Breast epithelium (tissue), 4 donors: ENCODE results near the gene FHL1. TPM values are rescaled to one million over a fixed set of nuclear protein-coding genes. Genes with fewer than 3 reads are reported as not detected.

Experiments used
- DNase-seq, 2 donors: peaks; one replicate each; pipeline ENCODE4 v3.0.0-alpha.2; 2019; ENCODE audit warnings: low spot score in 2 of 2
- H3K27ac ChIP-seq, 2 donors: fragments of 200-600 bp; sonication (generic) in 1 of 2; one replicate each; pipeline ENCODE4 v1.5.1; 2016 to 2019; ENCODE audit warnings: mild to moderate bottlenecking in 1 of 2
- H3K27me3 ChIP-seq, 2 donors: fragments of 200-600 bp; sonication (generic) in 1 of 2; one replicate each; pipeline versions ENCODE4 v1.5.1 to v1.6.0; 2017 to 2019; ENCODE audit warnings: control low read depth in 1 of 2, mild to moderate bottlenecking in 1 of 2
- H3K36me3 ChIP-seq: fragments of 200-600 bp; one replicate; pipeline ENCODE4 v1.5.1; 2019
- H3K4me1 ChIP-seq, 2 donors: fragments of 200-600 bp; sonication (generic); one replicate each; pipeline ENCODE4 v1.5.1; 2016 to 2019; ENCODE audit warnings: control low read depth in 1 of 2
- H3K4me3 ChIP-seq, 3 donors: fragments of 200-600 bp; sonication (generic); 1 replicate in 2 of 3; 2 replicates in 1 of 3; pipeline ENCODE4 v1.5.1; 2016 to 2019; ENCODE audit warnings: mild to moderate bottlenecking in 3 of 3, moderate library complexity in 2 of 3
- H3K9me3 ChIP-seq, 2 donors: fragments of 200-600 bp; sonication (generic) in 1 of 2; one replicate each; pipeline ENCODE4 v1.5.1; 2016 to 2019; ENCODE audit warnings: control low read depth in 1 of 2
- POLR2A ChIP-seq: fragments of 450-650 bp; IDR thresholded peaks from one replicate; pipeline ENCODE4 v1.6.1; 2016; ENCODE audit warnings: antibody characterized with exemption, mild to moderate bottlenecking, moderate library complexity
- POLR2AphosphoS5 ChIP-seq, 3 donors: sonication (generic); formaldehyde crosslinking; IDR thresholded peaks; one replicate each; pipeline ENCODE4 v1.6.1; 2017; ENCODE audit warnings: antibody characterized with exemption in 3 of 3
- intact Hi-C: fragments of 100-400 bp; cut with DNase I; formaldehyde crosslinking; loops from one replicate; pipeline ENCODE4 v1.15.1; 2023; ENCODE audit warnings: low total_unique reads
- total RNA-seq, 3 donors: library from RNA; depleted of rRNA; stranded (reverse); fragments of >200 nt; gene quantifications; one replicate each; pipeline ENCODE4 v1.1.0, GENCODE V29; 2016
- TF ChIP-seq, protein P1 (sequence below), 3 donors: fragments of 450-650 bp; IDR thresholded peaks; one replicate each; pipeline ENCODE4 v1.5.1; 2016 to 2017; ENCODE audit warnings: antibody characterized with exemption in 3 of 3, mild to moderate bottlenecking in 3 of 3, moderate library complexity in 3 of 3

FHL1 gene
- total RNA-seq, 3 donors from 2014 or later = 299 to 1,250 (median 654) TPM

DNA sequence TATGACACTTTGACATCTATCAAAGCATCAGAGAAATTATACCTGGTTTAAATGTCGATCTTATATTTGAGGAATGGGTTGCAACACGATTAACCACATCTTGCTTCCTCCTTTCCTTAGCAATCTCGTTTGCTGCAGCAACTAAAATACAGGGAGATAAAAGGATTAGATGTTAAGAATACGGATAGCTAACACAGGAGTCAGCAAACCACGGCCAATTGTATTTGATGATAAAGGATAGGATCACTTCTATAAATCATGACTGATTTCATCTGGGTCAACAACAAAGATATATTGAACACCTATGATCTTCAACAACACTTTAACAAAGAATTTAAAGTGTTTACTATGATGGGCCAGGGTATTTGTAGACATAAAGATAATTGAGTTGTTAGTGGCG is 98.9 kb downstream of the FHL1 start:
- DNase-seq = no peak
- Histone ChIP-seq H3K27ac (no peak overlapping the region), H3K4me3 (no peak overlapping the region), H3K4me1 (no peaks in the 10 kb centered on the region), H3K36me3 (no peaks in the 10 kb centered on the region), H3K27me3 (peaks cover 0 to 29% of the 10 kb centered on the region in 2 donors), H3K9me3 (no peaks in the 10 kb centered on the region)
- TF ChIP-seq, protein P1, sequence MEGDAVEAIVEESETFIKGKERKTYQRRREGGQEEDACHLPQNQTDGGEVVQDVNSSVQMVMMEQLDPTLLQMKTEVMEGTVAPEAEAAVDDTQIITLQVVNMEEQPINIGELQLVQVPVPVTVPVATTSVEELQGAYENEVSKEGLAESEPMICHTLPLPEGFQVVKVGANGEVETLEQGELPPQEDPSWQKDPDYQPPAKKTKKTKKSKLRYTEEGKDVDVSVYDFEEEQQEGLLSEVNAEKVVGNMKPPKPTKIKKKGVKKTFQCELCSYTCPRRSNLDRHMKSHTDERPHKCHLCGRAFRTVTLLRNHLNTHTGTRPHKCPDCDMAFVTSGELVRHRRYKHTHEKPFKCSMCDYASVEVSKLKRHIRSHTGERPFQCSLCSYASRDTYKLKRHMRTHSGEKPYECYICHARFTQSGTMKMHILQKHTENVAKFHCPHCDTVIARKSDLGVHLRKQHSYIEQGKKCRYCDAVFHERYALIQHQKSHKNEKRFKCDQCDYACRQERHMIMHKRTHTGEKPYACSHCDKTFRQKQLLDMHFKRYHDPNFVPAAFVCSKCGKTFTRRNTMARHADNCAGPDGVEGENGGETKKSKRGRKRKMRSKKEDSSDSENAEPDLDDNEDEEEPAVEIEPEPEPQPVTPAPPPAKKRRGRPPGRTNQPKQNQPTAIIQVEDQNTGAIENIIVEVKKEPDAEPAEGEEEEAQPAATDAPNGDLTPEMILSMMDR (IDR thresholded peaks at IDR 0.05) = no peak
- TF ChIP-seq POLR2AphosphoS5 (IDR thresholded peaks at IDR 0.05) (no peak), POLR2A (no peak)
- intact Hi-C loops = no loop called here

DNA sequence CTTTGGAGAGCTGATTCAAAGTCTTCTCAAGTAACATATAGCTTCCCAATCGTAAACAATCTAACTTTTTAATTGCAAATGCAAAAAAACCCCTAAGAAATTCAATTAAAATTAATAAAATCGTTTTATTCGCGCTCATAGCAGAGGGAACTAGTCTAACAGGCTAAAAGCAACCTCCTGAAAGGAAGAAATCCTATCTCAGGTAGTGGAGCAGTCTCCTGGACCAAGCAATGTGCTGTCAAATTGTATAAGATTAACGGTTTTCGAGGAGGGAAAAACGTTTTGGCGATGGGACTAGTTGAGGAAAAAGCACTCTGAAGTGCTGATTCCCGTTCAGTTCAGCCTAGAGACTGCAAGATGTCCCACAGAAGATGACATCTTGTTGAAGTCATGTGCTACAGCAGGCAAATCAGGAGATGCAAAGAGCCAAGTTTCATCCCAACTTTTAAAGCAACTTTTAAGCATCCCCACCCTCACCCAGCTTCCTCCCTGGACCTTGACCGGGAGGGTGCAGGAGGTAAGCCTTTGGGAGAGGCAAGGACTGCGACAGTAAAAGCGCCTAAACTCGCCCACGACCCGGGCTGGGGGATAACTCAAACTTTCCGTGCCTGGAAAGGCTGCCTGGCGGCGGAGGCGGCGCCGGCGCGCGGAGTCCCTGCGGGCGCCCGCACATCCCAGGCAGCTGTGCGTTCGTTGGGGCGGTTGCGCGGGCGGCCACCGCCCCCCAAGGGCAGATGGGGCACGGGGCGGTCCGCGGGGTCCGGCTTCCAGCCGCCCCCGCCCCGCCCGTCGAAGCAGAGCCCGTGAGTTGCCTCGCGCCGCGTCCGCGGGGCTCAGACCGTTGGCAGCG is 103.1 kb downstream of the FHL1 start:
- DNase-seq = no peak
- Histone ChIP-seq H3K9me3 (no peaks in the 10 kb centered on the region), H3K27ac (peak overlapping the region; percentile 64 to 79), H3K27me3 (peaks cover 0 to 54% of the 10 kb centered on the region in 2 donors), H3K4me3 (peak overlapping the region; percentile 67 to 76 (median 72)), H3K4me1 (no peaks in the 10 kb centered on the region), H3K36me3 (no peaks in the 10 kb centered on the region)
- intact Hi-C loops = no loop called here
- no peak for TF ChIP-seq POLR2A
- no peak for TF ChIP-seq POLR2AphosphoS5 (IDR thresholded peaks at IDR 0.05)
- TF ChIP-seq, protein P1 (IDR thresholded peaks at IDR 0.05) = no peak

DNA sequence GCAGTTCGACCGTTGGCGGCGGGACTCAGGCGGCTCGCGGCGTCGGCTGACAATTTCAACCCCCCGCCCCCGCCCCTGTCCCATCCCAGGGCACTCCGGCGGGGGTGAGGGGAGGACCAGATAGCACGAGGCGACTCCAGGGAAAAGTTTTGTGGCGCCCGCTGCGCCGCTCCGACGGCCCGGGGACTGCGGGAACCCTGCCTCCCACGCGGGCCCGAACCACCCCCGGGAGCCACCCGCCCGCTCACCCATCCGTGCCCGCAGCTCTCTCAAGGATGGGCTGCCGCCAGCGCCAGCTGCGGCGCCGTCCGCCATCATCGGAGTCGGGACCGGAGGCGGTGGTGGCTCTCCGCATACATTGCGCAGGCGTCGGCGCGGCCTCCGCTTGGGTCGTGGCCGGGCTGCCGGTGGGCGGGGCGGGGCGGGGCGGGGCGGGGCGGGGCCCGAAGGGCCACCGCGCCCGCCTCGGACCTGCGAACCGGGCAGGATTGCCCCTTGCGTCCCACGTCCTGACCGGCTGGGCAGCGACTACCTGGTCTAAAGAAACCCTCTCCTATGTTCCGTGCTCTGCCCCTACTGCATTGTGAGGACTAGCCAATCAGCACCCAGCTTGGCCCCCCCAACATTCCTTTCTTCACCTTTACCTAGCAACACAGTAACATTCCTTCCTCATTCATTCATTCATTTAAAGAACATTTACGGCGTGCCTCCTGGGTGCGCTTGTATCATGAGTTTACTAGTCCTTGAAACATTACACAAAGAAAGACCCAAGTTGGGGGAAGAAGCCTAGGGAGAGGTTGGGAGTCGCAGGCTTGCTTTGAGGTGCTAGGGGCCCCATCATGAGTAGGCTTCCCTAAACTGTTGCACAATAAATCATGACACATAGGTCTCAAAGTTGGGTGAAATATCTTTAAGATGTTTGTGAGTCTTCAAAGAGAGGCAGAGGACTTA is 104.0 kb downstream of the FHL1 start, which contains the start of gene MAP7D3:
TSS of gene MAP7D3 (minus strand) at position 360 of the 951 bp plus-strand sequence. CDS start at position 318, 42 bp downstream.
- H3K4me3 ChIP-seq = peak within 1 kb of the TSS; percentile 67 to 76 (median 72)
- peak within 1 kb of the TSS; percentile 64 to 79 for H3K27ac ChIP-seq
- intact Hi-C loops = no loop called here
- peak in 1 of 2 donors; percentile 51 for DNase-seq
- peaks cover 0 to 59% of the 10 kb centered on the region in 2 donors for H3K27me3 ChIP-seq
- H3K4me1 ChIP-seq = no peaks in the 10 kb centered on the region
- no peaks in the 10 kb centered on the region for H3K36me3 ChIP-seq
- H3K9me3 ChIP-seq = no peaks in the 10 kb centered on the region
- TF ChIP-seq, protein P1 (IDR thresholded peaks at IDR 0.05) = no peak
- no peak for TF ChIP-seq POLR2A
- no peak for TF ChIP-seq POLR2AphosphoS5 (IDR thresholded peaks at IDR 0.05)

DNA sequence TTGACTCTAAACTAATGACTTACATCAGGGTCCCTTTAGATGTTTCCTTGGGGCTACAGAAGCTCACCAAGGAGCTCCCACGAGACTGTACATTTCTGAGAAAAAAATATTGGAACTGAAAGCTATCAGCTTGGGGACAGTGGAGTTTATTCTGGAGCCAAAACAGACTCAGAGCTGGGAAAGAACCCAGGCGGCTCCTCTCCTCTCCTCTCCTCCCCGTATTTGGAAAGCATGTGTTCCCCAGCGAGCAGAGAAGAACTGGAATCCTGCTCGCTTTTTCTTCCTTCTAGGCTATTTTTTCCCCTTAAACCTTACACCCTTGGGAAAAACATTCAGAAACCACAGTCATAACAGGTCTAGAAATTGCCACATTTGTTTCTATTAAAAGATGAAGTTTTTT is 108.2 kb downstream of the FHL1 start:
- no peaks in the 10 kb centered on the region for H3K36me3 ChIP-seq

More for the DNA sequence above, 108.2 kb downstream of the FHL1 start:
- Histone ChIP-seq H3K9me3 (no peaks in the 10 kb centered on the region), H3K27me3 (peaks cover 0 to 36% of the 10 kb centered on the region in 2 donors), H3K4me3 (no peak overlapping the region), H3K27ac (no peak overlapping the region), H3K4me1 (no peaks in the 10 kb centered on the region)
- DNase-seq = no peak
- TF ChIP-seq POLR2A (no peak), POLR2AphosphoS5 (IDR thresholded peaks at IDR 0.05) (no peak)
- TF ChIP-seq, protein P1 (IDR thresholded peaks at IDR 0.05) = no peak
- intact Hi-C loops = no loop called here
